LNCAP (cell line): ENCODE measurements around the gene COL17A1.

Source experiments
- CTCF ChIP-seq: fragments of 450-650 bp; IDR thresholded peaks from 2 replicates; pipeline ENCODE4 v1.5.1; 2017; ENCODE audit warnings: mild to moderate bottlenecking

The COL17A1 gene

DNA sequence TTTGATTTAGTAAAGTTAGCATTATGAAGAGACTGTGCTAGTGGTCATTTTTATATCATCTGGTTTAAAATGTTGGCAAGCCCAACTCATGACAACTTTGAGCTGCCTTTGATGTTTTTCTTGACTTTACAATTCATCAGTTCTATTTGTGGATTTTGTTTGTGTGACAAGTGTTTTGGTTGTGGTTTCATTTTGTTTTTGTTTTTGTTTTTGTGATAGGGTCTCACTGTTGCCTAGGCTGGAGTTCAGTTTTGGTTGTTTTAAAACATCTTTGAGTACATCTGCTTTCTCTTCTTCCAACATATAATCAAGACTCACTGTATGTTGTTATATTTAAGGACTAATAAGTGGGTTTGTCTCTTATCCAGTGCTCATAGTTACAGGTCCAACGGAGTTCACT is 18.7 kb upstream of the COL17A1 start:
- no peak for TF ChIP-seq CTCF

GRCh38 chr10:104103956-104104355 is 18.3 kb upstream of the COL17A1 start:
- no peak for TF ChIP-seq CTCF

DNA sequence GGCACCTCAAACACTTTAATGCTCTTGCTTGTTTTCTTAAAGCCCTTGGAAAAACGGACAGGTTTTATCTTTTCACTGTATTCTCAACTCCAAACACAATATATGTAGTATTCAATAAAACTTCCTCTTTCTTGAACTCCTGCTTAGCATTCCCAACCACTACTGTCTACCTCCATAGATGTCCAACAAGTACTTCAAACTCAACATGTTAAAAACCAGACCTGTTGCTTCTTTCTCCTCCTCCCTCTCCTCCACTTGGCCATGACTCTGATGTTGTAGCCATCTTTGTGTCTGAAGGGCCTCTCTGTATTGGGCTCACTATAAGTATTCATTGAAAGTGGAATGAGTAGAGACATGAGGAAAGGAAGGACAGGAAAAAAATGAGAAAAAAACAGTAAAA is 16.2 kb upstream of the COL17A1 start:
- no peak for TF ChIP-seq CTCF

- no peak for TF ChIP-seq CTCF
Observed at GRCh38 chr10:104100795-104101194, 15.1 kb upstream of the COL17A1 start.

GRCh38 chr10:104099941-104100340 is 14.3 kb upstream of the COL17A1 start:
- TF ChIP-seq CTCF = no peak

DNA sequence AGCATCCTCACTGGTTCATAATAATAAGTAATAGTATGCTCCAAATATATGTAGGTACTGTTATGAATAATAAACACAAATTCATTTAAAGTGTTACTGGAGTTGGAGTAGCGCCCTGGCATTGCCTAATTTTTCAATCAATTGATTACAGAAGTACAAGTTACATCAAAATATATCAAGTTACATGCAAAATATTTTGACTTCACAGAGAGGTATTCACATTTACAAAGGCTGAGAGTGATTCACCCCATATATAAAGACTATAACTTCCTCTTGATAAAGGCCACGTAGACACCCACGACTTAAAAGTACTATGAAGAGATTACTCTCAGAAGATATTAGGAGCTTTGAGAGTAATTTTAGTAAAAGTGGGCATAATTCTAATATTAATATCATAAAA is 13.6 kb upstream of the COL17A1 start:
- TF ChIP-seq CTCF = no peak

GRCh38 chr10:104098358-104098925 is 12.8 kb upstream of the COL17A1 start:
- TF ChIP-seq CTCF = no peak

DNA sequence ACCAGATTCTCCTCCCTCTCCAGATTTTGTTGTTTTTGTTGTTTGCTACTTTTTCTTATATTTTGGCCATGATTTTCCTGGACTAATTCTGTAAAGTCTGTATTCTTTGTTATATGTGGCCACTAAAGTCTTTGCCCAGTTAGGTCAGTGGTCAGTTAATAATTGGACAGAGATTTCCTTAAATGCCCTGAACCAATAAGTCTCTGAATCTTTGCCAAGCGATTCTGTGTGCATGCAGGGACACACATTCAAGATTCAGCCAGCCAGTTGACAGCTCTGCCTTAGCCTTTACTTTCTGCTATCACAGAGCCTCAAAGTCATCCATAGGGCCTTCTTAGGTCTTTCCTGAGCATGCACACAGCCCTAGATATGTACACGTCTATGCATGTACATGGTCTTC is 11.0 kb upstream of the COL17A1 start:
- no peak for TF ChIP-seq CTCF
